Measurements from ENCODE around the gene CACNA2D1.

GRCh38 chr7:82360591-82361368, 82.8 kb downstream of the CACNA2D1 start:
- TF ChIP-seq CTCF (IDR thresholded peaks at IDR 0.05; ENCODE audit: low read depth, low read length) (no peak), POLR2A (IDR thresholded peaks at IDR 0.05; ENCODE audit: extremely low read depth, insufficient read length) (no peak), MAX (IDR thresholded peaks at IDR 0.05; ENCODE audit: low read depth, low read length) (no peak)
